Measurements from ENCODE around the gene SHC2. TPM values are rescaled to one million over a fixed set of nuclear protein-coding genes. Genes with fewer than 3 reads are reported as not detected.

SHC2 gene
- total and polyA plus RNA-seq, 2 experiments from 2014 or later: 2.2 to 4.6 TPM

DNA sequence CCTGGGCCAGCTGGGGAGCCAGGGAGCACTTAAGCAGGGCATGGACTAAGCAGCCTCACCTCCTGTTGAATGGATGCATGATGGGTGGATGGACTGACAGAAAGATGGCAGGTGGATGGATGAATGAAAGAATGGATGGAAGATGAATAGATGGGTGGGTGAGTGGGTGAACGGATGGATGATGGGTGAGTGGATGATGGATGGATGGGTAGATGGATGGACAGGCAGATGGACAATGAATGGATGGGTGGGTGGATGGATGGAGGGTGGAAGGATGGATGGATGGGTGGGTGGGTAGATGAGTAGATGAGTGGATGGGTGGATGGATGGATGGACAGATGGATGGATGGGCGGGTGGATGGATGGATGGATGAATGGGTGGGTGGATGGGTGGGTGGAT lies 18.7 kb downstream of the SHC2 start:
- Mint-ChIP-seq H3K4me3 (no peak overlapping the region), H3K4me1 (peaks cover 9% of the 10 kb centered on the region), H3K27ac (no peak overlapping the region), H3K27me3 (ENCODE audit: insufficient read depth, low read depth, poor library complexity) (peaks cover 19% of the 10 kb centered on the region), H3K36me3 (ENCODE audit: low read depth) (no peaks in the 10 kb centered on the region), H3K9me3 (peaks cover 10% of the 10 kb centered on the region)
- Histone ChIP-seq H3K4me2 (no peak overlapping the region), H3K4me1 (ENCODE audit: insufficient read depth) (no peaks in the 10 kb centered on the region; the same call in 1 of the 2 replicates), H3K9me2 (ENCODE audit: insufficient read depth) (no peaks in the 10 kb centered on the region), H3F3A (replicated peaks; ENCODE audit: low read depth) (no peaks in the 10 kb centered on the region), H3K4me3 (no peak overlapping the region), H4K20me1 (replicated peaks; ENCODE audit: insufficient read depth) (no peaks in the 10 kb centered on the region), H3K79me2 (replicated peaks; ENCODE audit: insufficient read depth) (no peaks in the 10 kb centered on the region), H2AFZ (no peak overlapping the region), H3K36me3 (ENCODE audit: insufficient read depth) (no peaks in the 10 kb centered on the region), H3K27me3 (ENCODE audit: insufficient read depth) (no peaks in the 10 kb centered on the region), H3K27ac (ENCODE audit: low read depth) (no peak overlapping the region)
- TF ChIP-seq, protein P1, sequence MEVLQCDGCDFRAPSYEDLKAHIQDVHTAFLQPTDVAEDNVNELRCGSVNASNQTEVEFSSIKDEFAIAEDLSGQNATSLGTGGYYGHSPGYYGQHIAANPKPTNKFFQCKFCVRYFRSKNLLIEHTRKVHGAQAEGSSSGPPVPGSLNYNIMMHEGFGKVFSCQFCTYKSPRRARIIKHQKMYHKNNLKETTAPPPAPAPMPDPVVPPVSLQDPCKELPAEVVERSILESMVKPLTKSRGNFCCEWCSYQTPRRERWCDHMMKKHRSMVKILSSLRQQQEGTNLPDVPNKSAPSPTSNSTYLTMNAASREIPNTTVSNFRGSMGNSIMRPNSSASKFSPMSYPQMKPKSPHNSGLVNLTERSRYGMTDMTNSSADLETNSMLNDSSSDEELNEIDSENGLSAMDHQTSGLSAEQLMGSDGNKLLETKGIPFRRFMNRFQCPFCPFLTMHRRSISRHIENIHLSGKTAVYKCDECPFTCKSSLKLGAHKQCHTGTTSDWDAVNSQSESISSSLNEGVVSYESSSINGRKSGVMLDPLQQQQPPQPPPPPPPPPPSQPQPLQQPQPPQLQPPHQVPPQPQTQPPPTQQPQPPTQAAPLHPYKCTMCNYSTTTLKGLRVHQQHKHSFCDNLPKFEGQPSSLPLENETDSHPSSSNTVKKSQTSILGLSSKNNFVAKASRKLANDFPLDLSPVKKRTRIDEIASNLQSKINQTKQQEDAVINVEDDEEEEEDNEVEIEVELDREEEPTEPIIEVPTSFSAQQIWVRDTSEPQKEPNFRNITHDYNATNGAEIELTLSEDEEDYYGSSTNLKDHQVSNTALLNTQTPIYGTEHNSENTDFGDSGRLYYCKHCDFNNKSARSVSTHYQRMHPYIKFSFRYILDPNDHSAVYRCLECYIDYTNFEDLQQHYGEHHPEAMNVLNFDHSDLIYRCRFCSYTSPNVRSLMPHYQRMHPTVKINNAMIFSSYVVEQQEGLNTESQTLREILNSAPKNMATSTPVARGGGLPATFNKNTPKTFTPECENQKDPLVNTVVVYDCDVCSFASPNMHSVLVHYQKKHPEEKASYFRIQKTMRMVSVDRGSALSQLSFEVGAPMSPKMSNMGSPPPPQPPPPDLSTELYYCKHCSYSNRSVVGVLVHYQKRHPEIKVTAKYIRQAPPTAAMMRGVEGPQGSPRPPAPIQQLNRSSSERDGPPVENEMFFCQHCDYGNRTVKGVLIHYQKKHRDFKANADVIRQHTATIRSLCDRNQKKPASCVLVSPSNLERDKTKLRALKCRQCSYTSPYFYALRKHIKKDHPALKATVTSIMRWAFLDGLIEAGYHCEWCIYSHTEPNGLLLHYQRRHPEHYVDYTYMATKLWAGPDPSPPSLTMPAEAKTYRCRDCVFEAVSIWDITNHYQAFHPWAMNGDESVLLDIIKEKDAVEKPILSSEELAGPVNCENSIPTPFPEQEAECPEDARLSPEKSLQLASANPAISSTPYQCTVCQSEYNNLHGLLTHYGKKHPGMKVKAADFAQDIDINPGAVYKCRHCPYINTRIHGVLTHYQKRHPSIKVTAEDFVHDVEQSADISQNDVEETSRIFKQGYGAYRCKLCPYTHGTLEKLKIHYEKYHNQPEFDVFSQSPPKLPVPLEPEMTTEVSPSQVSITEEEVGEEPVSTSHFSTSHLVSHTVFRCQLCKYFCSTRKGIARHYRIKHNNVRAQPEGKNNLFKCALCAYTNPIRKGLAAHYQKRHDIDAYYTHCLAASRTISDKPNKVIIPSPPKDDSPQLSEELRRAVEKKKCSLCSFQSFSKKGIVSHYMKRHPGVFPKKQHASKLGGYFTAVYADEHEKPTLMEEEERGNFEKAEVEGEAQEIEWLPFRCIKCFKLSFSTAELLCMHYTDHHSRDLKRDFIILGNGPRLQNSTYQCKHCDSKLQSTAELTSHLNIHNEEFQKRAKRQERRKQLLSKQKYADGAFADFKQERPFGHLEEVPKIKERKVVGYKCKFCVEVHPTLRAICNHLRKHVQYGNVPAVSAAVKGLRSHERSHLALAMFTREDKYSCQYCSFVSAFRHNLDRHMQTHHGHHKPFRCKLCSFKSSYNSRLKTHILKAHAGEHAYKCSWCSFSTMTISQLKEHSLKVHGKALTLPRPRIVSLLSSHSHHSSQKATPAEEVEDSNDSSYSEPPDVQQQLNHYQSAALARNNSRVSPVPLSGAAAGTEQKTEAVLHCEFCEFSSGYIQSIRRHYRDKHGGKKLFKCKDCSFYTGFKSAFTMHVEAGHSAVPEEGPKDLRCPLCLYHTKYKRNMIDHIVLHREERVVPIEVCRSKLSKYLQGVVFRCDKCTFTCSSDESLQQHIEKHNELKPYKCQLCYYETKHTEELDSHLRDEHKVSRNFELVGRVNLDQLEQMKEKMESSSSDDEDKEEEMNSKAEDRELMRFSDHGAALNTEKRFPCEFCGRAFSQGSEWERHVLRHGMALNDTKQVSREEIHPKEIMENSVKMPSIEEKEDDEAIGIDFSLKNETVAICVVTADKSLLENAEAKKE (CRISPR knock-in tag; IDR thresholded peaks at IDR 0.05): no peak
- TF ChIP-seq NANOG (IDR thresholded peaks at IDR 0.05; ENCODE audit: borderline replicate concordance) (no peak), CREB1 (CRISPR knock-in tag; IDR thresholded peaks at IDR 0.05; ENCODE audit: low read depth) (no peak), EZH2 (IDR thresholded peaks at IDR 0.05; ENCODE audit: low read depth, unreplicated experiment) (no peak), POLR2AphosphoS5 (IDR thresholded peaks at IDR 0.05; ENCODE audit: low read depth) (no peak)
- TF ChIP-seq, protein P2, sequence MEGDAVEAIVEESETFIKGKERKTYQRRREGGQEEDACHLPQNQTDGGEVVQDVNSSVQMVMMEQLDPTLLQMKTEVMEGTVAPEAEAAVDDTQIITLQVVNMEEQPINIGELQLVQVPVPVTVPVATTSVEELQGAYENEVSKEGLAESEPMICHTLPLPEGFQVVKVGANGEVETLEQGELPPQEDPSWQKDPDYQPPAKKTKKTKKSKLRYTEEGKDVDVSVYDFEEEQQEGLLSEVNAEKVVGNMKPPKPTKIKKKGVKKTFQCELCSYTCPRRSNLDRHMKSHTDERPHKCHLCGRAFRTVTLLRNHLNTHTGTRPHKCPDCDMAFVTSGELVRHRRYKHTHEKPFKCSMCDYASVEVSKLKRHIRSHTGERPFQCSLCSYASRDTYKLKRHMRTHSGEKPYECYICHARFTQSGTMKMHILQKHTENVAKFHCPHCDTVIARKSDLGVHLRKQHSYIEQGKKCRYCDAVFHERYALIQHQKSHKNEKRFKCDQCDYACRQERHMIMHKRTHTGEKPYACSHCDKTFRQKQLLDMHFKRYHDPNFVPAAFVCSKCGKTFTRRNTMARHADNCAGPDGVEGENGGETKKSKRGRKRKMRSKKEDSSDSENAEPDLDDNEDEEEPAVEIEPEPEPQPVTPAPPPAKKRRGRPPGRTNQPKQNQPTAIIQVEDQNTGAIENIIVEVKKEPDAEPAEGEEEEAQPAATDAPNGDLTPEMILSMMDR (conservative IDR thresholded peaks at IDR 0.05; ENCODE audit: low read depth in 2 of 2): no peak
- TF ChIP-seq, protein P3, sequence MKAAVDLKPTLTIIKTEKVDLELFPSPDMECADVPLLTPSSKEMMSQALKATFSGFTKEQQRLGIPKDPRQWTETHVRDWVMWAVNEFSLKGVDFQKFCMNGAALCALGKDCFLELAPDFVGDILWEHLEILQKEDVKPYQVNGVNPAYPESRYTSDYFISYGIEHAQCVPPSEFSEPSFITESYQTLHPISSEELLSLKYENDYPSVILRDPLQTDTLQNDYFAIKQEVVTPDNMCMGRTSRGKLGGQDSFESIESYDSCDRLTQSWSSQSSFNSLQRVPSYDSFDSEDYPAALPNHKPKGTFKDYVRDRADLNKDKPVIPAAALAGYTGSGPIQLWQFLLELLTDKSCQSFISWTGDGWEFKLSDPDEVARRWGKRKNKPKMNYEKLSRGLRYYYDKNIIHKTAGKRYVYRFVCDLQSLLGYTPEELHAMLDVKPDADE (IDR thresholded peaks at IDR 0.05): no peak
- no peak for ATAC-seq
- no peak for DNase-seq (ENCODE audit: low spot score)

Measured in GM23338 (cell line).